AG20443 (cell line): Measurements from ENCODE around the gene KCNQ1OT1.
A peak's percentile ranks its signal among the peaks of the same experiment; 100 is the strongest.

Source experiments
- DNase-seq: peaks from one replicate; pipeline ENCODE4 v3.0.0; 2012; ENCODE audit warnings: low spot score, mixed read lengths

KCNQ1OT1 gene

DNA sequence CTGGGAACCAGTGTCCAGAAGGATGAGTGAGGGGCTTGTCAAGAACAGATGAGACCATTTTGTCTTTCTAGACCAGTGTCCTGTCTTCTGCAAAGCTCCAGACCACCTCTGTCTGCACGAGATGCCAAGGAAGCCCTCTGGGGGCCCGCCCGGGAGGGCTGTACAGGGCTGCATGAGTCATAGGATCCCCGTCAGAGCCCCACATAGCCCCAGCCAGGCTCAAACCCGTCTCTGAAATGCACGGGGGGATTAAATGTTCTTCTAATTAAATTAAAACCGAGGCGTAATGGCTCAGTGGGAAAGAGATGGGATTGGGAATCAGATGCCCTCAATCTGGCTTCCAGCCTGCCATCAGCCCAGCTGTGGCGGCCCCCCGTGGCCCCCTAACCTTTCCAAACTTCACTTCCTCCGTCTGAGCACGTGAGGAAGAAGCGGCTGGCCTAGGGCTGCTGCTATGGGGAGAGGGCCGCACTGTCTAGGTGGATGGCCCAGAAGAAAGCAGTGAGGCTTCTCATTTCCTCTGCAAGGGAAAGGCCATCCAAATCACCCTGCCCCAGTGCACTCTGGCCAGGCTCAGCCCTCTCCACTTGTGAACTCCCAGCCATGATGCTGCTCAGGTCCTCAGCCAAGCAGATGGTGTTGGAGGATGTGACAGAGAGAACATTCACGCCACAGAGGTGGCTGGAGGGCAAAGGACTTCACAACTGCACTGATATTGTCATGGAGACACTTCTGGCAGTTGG lies 32.8 kb downstream of the KCNQ1OT1 start:
- no peak for DNase-seq

DNA sequence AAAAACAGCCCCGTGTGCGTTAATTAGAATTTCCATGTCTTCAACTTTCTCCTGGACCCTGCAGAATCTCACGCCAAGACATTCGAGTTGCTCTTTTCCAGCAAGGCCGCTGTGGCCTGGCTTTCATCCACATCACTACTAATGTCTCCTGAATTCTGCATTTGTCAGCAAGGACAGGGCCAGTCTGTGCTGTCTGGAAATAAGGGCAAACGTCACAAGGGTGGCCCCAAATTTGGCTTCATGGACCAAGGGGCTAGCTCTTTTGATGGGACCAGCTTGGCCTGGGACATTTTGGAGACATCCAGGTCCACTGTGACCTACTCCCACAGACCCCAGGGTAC lies 33.4 kb downstream of the KCNQ1OT1 start:
- no peak for DNase-seq

- no peak for DNase-seq
Observed at GRCh38 chr11:2665526-2666400, 34.0 kb downstream of the KCNQ1OT1 start.

GRCh38 chr11:2664791-2665525 lies 34.8 kb downstream of the KCNQ1OT1 start:
- no peak for DNase-seq

DNA sequence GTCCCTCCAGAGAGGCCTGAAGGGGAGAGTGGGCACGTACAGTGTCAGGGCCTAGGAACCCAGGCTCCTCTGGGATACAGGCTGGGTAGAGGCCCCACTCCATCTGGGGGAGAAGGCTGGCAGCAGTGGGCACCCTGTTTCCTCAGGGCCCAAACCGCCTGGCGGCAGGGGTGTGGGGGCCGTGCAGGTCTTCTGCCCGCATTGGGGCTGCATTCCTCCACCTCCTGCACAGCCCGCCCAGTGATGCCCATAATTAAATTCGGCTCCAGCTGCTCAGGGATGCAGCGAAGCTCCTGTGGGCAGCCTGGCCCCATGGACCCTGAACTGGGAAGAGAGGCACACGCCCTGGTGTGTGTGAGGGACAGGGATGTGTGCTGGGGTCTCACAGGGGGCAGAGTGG lies 35.4 kb downstream of the KCNQ1OT1 start:
- DNase-seq, result no peak

DNA sequence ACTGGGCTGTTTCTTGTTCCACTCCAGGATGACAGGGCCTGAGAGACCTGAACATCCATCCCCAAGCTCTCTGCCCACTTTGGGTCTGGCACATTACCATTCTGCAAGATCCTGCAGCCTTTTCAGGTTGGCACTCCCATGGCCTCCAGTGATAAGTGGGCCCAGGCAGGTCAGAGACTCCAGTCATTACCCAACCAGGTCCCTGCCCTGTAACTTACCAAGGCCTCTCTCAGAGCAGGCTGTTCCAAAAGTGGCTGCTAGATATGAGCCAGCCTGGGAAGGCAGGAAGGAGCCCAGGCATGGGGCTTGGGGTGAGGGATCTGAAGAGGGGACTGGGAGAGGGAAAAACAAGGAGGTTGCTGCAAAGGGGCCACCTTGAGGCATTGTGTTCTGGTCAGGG lies 35.9 kb downstream of the KCNQ1OT1 start:
- peak; percentile 10 for DNase-seq

- no peak for DNase-seq
Observed at GRCh38 chr11:2663506-2663905, 36.3 kb downstream of the KCNQ1OT1 start.

DNA sequence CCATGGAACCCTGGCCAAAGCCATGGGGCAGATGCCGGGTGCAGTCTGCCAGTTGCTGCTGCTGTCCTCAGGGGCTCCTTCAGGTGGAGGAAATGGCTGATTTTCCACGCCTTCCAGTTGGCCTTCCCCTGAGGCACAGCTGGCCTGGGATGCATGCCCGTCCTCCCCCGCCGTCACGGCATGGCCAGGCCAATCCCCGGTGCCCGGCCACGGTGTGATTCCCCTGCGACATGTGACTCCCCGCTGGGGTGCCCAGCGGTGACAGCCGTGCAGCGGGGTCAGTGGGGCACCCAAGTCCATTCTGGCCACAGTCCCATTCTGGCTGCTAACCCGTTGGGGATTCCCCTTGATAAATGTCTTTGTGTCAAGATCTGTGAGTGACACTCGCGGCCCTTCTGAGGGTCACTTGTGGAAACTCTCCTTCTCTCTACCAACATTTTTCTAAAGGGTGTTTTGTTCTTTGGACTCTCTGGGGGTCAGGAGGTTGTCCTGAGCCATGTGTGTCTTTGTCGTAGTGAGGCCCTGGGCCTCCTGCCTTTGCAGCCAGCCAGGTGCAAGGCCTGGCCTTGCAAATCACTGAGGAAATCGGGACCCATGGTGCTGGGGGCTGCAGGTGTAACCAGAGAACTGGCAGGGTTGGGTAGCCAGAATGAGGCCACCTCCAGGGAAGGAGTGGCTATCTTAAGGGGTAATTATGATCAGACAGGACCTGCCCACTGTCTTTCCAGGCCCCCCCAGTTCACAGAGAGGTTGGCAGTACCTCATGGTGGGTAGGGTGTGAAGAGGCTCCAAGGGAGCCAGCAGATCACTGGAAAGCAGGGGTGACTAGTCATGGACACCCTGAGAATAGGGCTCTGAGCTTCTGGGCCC lies 37.1 kb downstream of the KCNQ1OT1 start:
- DNase-seq, result no peak

DNA sequence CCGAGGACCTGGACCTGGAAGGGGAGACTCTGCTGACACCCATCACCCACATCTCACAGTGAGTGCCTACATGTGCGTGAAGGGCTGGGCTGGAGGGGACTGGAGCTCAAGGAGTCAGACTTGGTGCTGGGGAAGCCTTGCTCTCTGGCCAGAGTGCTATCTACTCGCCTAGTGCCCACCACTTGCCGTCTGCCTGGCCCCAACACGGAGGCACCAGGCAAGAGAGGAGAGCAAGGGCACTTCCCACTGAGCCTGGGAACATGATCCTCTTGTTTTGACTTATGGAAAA lies 37.8 kb downstream of the KCNQ1OT1 start:
- no peak for DNase-seq

DNA sequence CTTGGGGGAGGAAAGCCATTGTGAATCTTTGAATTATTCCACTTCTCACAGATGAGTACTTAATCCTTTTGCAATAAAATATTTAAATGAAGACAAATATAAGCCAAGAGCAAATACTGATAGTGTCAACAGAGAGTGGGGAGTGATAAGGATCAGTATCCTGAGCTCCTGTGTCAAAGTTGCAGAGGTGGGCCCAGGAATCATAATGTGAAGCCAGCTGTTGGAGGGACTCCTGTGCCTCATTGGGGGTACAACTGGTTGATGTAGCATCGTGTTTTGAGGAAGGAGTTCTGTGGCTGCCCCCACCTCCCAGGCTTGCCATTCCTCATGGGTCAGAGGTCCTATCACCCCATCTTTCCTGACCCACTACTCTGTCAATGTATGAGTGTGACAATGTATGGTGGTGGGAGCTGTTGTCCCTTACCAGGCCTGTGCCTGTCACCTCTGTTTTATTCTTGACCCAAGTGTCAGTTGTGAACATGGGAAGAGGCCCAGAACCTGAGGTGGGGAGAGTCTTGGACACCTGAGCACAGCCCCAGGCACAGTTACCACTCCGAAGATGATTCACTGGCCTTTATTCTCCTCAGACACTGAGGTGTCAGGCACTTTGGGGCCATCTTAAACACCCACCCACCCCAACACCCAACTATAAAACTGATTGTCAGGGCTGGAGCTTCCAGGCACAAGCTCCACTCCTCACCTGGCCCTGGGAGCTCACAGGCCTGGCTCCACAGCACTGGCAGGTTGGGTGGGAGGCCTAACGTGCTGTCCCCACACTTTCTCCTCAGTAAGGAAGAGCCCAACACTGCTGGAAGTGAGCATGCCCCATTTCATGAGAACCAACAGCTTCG lies 38.4 kb downstream of the KCNQ1OT1 start:
- no peak for DNase-seq

- DNase-seq, result no peak
Observed at GRCh38 chr11:2660357-2660939, 39.3 kb downstream of the KCNQ1OT1 start.

DNA sequence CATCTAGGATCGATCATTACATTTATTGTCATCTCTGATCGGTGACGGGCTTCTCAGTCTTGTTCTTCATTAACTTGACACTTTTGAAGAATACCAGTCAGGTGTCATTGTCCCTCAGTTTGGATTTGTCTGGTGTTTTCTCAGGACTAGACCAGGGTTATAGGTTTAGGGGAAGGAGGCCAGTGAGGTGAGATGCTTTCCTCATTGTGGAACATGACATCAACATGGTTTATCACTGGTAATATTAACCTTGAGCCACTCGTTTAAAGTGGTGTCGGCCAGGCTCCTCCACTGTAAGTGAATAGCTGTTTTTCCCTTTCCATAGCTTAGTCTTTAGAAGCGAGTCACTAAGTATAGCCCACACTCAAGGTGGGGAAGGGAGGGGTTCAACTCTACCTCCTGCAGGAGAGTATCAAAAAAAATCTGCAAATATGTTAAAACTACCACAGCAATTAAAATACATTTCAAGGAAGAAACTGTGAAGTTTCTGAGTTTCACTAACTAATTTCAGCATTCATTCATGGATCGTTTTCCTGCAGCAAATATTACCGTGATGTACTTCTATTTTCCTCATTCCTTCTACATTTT lies 42.0 kb downstream of the KCNQ1OT1 start:
- DNase-seq, result no peak

GRCh38 chr11:2656859-2657258 lies 42.9 kb downstream of the KCNQ1OT1 start:
- DNase-seq, result no peak

GRCh38 chr11:2655834-2656622 lies 43.8 kb downstream of the KCNQ1OT1 start:
- peak; percentile 20 for DNase-seq

DNA sequence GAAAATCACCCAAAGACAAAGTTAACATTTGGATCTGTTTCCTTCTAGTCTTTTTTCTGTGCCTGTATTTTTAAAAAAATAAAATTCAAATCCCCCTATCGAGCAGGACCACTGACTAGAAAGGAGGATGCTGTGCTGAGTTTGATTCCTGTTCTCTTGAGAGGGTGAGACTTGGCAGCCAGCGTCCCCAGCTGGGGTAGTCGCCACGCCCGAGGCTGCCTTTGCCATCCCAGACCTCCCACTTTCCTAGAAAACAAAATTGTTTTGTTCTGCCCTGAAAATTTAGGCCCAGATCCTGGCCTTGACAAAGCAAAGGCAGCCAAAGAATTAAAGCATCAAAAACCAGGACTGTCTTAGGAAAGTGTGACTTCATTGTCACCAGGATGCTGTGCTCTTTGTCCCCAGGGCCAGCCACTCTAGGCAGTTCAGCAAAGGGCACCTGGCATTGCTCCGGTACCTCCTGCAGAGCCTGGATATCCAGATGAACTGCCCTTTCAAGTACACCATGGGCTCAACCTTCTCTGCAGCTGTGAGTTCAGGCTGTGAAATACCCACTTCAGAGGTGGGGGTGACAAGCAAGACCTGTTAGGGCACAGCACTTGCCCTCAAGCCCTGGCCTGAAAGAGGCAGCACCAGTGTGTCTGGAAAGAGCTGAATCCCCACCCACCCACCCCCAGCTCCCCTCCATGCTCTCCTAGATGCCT lies 44.6 kb downstream of the KCNQ1OT1 start:
- no peak for DNase-seq

DNA sequence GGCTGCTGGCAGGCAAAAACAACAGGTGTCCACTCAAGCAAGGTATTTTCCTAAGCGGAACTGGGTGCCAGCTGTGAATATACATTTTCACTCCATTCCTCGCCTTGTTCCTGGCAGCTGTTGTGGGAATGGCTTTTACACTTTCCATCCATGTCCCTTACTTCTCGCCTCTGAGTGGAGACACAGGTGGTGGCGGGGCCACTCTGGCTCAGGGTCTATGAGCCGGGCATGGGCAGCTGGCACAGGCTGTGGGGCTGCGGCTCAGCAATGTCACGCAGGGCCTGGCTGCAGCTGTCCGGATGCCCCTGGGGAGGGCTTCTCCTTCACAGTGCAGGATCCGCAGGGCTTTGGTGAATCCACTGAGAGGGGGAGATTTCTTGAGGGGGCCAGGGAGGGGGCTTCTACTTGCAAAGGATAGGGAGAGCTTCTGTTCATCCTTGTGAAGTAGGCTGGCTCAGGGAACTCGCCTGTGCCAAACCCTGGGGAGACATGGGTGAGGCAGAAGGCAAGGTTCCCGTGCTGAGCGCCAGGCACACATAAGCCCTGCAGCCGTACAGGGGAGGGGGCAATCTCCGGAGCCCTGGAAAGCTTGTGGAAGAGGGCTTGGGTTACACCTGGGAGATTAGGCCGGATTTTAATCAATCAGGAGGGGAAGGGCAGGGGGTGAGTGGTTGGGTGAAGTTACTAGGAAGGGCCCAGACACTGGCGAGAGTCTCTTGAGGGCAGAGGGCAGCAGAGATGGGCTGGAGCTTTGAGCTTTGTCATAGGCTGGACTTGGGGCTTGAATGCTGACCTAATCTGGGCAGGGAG lies 45.7 kb downstream of the KCNQ1OT1 start:
- DNase-seq, result no peak

DNA sequence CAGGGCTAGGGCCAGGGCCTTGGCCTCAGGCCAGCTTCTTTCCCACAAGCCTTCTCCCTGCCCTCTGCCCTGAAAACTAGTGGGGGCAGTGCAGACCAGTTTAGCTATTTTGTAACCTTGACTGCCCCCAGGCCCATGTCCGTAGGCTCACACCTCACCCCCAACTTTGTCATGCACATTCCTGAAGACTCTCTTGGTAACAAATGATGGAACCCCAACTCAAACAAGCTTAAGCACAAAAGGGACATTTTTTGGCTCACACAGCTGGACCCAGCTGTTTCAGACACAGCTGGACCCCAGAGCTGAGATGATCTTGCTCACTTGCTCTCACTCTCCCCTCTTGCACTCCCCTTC lies 46.6 kb downstream of the KCNQ1OT1 start:
- peak; percentile 9 for DNase-seq
